GM19452 (cell line): Measurements from ENCODE around the gene NT5DC1.

Experiments
- ATAC-seq: cut with Tn5 transposase; IDR thresholded peaks from one replicate; pipeline ENCODE4 v1.9.1; 2021; ENCODE audit not compliant: unreplicated experiment

NT5DC1 gene

GRCh38 chr6:116100419-116101301 is at the start of gene NT5DC1:
NT5DC1 (plus strand) TSS chr6:116100853; CDS start chr6:116100931, 78 bp downstream.
- ATAC-seq: peak; percentile 87

- ATAC-seq: no peak
Observed at GRCh38 chr6:116051244-116051643, 49.4 kb upstream of the NT5DC1 start.

- ATAC-seq: no peak
Observed at GRCh38 chr6:116055513-116055912, 45.1 kb upstream of the NT5DC1 start.

DNA sequence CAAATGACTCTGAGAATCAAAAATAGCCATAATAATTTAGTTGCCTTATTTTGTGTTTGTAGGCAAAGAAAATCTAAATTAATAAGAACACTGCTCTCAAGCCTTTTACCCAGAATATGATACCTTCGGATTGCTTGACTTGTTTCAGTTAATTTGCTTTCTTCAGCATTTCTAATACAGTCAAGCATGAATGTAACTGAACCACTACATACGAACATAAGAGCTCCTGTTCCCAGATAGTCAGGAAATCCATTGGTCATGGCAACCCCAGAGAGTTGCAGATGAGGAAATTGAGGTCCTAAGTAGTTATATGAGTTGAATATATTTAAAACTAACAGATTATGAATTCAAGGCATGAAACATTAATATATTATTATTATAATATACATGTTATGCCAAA is 42.9 kb upstream of the NT5DC1 start:
- ATAC-seq: no peak

GRCh38 chr6:116059713-116060571 is 40.7 kb upstream of the NT5DC1 start:
- ATAC-seq: peak; percentile 82

GRCh38 chr6:116060572-116061283 is 39.9 kb upstream of the NT5DC1 start, which contains the start of gene FRK:
FRK (minus strand) TSS chr6:116060891; CDS start chr6:116060311, 580 bp downstream.
- no peak for ATAC-seq

DNA sequence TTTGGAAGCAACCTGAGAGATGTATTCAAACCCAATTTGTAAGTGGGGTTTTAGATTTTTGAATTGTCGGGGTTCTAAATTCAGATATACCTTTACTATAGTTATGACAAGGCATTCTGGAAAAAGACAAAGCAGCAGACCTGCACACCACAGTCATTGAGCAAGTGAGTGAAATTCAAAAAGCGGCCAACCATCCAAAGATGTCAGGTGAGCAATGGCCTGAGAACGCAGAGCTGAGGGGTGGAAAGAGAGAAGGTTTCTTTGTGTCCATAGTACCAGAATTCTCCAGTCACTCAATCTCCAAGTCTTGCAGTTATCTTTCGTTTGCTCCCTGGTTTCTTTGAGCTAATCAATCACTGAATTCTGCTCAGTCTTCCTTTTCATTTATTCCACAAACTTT is 38.2 kb upstream of the NT5DC1 start:
- ATAC-seq: no peak

DNA sequence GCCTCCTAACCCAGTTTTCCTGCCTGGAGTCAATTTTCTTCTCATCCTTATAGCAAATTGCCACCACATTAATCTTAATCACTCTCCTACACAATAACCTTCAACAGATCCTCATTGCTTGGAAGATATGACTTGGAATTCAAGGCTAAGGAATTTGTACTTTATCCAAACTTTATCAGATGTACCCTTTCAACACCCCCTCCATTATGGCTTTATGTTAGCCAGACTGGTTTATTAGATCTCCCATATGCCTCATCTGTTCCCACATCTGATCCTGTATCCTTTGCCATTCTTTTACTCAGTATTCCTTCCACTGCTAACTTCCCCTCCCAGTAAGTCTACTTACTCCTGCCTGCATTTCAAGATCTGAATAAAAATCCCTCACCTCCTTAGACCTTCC is 36.0 kb upstream of the NT5DC1 start:
- no peak for ATAC-seq

DNA sequence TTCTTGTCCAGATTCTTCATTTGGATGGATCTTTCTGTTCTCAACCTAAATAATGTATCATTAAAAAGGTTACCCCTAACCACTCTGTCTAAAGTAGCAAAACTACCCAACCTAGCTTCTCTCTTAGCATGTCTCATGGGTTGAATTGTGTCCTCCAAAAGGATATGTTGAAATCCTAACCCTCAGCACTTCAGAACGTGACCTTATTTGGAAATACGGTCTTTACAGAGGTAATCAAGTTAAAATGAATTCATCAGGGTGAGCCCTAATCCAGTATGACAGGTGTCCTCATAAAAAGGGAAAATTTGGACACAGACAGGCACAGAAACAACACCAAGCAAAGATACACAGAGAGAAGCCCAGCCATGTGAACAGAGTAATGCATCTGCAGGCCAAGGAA is 33.9 kb upstream of the NT5DC1 start:
- ATAC-seq: no peak

GRCh38 chr6:116070101-116070500 is 30.6 kb upstream of the NT5DC1 start:
- ATAC-seq: no peak

- no peak for ATAC-seq
Observed at GRCh38 chr6:116070616-116071389, 29.9 kb upstream of the NT5DC1 start.

DNA sequence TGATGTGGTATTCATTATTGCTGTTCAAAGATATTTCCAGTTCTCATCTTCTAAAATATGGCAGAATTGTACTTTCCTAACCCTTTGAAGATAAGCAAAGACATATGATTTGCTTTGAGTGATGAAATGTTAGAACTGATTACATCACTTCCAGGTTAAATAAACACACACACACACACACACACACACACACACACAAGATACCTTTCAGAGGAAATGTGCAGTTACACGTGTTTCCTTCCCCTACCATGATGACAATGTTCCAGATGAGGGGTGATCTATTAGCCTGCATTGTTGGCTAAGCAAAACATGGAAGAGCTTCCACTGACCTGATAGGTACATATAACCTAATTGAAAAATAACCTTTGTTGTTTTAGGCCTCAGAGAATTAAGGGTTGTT is 28.3 kb upstream of the NT5DC1 start:
- ATAC-seq: no peak

GRCh38 chr6:116073765-116074440 is 26.8 kb upstream of the NT5DC1 start:
- ATAC-seq: no peak

GRCh38 chr6:116074732-116075390 is 25.8 kb upstream of the NT5DC1 start:
- ATAC-seq: no peak

GRCh38 chr6:116078522-116078921 is 22.1 kb upstream of the NT5DC1 start:
- no peak for ATAC-seq

DNA sequence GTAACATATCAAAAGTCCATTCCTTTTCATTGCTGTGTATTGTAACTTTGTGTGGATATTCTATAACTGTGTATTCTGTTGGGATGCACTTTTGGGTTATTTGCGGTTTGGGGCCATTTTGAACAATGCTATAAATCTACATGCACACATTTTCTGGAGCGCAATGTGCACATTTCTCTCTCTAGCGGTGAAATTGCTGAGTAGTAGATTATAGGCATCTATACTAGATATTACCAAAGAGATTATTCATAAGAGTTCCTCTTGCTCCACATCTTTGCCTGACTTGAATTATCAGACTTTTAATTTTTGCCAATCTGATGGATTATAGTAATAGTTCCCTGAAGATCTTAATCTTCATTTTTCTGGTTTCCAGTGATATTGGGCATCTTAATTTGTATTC is 21.7 kb upstream of the NT5DC1 start:
- ATAC-seq: no peak

GRCh38 chr6:116083052-116083451 is 17.6 kb upstream of the NT5DC1 start:
- no peak for ATAC-seq

DNA sequence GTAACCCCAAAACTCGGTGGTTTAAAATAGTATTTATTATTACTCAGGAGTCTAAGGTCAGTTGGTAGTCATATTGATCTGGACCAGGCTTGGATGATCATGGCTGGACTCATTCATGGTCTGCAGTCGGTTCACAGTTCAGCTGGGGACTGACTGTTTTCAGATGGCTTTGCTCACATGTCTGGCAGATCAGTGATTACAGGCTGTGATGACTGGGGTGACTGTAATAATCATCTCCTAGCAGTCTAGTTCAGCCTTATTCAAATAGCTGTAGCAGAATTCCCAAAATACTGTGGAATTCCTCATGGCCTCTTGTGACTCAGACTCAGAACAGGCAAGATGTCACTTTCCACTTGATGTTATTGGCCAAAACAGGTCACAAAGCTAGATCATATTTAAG is 16.4 kb upstream of the NT5DC1 start:
- ATAC-seq: no peak

DNA sequence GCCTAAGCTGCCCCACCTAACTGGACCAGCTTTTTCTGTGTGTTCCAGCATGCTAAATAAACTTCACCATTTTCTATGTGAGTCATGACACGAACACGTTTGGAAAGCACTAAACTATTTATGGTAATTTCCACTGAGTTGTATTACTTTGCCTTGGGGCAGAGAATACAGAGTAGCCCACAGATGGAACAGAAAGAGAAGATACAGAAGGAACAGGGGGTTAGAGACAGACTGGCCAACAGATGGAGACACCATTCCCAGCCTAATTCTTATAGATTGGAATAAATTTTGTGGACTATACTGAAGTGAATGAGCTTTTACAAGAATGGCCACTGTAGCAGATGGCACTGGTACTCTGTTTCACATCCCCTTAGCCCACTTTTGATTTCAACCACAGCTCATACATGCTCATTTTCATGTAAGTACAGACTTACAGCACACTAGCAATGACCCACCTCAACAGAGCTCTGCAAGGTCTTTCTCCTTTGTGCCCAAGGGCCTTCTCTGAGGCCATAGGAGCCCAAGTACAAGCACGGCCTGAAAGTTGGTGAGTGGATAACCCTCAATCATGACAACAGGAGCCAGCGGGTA is 13.1 kb upstream of the NT5DC1 start:
- ATAC-seq: peak; percentile 96
